Dedifferentiated amniotic fluid mesenchymal stem cell (primary cell): ENCODE measurements around the gene ORAI3.

ENCODE experiments used
- DNase-seq: peaks from one replicate; pipeline ENCODE4 v3.0.0-alpha.2; 2016; ENCODE audit errors: extremely low spot score

The ORAI3 gene

GRCh38 chr16:30971298-30971697 lies 22.4 kb downstream of the ORAI3 start:
- no peak for DNase-seq

- DNase-seq, result no peak
Observed at GRCh38 chr16:30972872-30973271, 24.0 kb downstream of the ORAI3 start.

GRCh38 chr16:30974348-30974747 lies 25.5 kb downstream of the ORAI3 start:
- no peak for DNase-seq

- DNase-seq, result no peak
Observed at GRCh38 chr16:30976486-30976885, 27.6 kb downstream of the ORAI3 start.

- no peak for DNase-seq
Observed at GRCh38 chr16:30977502-30977901, 28.6 kb downstream of the ORAI3 start.

GRCh38 chr16:30979170-30980022 lies 30.5 kb downstream of the ORAI3 start:
- no peak for DNase-seq

- no peak for DNase-seq
Observed at GRCh38 chr16:30980023-30980371, 31.1 kb downstream of the ORAI3 start.

- no peak for DNase-seq
Observed at GRCh38 chr16:30980434-30980833, 31.6 kb downstream of the ORAI3 start.

GRCh38 chr16:30980959-30981358 lies 32.1 kb downstream of the ORAI3 start:
- DNase-seq, result no peak

- DNase-seq, result no peak
Observed at GRCh38 chr16:30982548-30983288, 33.9 kb downstream of the ORAI3 start.

GRCh38 chr16:30983289-30983889 lies 34.5 kb downstream of the ORAI3 start:
- no peak for DNase-seq

GRCh38 chr16:30983898-30984610 lies 35.2 kb downstream of the ORAI3 start:
- no peak for DNase-seq

GRCh38 chr16:30984669-30985400 lies 36.0 kb downstream of the ORAI3 start, which contains the start of gene HSD3B7:
Gene HSD3B7, plus strand, starts transcription at chr16:30985207. Its CDS starts 452 bp downstream, at chr16:30985659.
- DNase-seq, result peak; percentile 70

GRCh38 chr16:30985401-30986128 lies 36.7 kb downstream of the ORAI3 start:
- DNase-seq, result no peak

GRCh38 chr16:30986129-30986991 lies 37.5 kb downstream of the ORAI3 start:
- no peak for DNase-seq

- no peak for DNase-seq
Observed at GRCh38 chr16:30987581-30988190, 38.8 kb downstream of the ORAI3 start.

- no peak for DNase-seq
Observed at GRCh38 chr16:30989469-30990047, 40.7 kb downstream of the ORAI3 start.

GRCh38 chr16:30990105-30990504 lies 41.2 kb downstream of the ORAI3 start:
- DNase-seq, result no peak

- DNase-seq, result no peak
Observed at GRCh38 chr16:30991052-30991451, 42.2 kb downstream of the ORAI3 start.
